ENCODE data around the gene CREB1. TPM values are rescaled to one million over a fixed set of nuclear protein-coding genes. Genes with fewer than 3 reads are reported as not detected.

The CREB1 gene
- polyA plus RNA-seq, 1 of the 3 experiments (the other 2 are of a cell fraction) = 14.5 TPM

DNA sequence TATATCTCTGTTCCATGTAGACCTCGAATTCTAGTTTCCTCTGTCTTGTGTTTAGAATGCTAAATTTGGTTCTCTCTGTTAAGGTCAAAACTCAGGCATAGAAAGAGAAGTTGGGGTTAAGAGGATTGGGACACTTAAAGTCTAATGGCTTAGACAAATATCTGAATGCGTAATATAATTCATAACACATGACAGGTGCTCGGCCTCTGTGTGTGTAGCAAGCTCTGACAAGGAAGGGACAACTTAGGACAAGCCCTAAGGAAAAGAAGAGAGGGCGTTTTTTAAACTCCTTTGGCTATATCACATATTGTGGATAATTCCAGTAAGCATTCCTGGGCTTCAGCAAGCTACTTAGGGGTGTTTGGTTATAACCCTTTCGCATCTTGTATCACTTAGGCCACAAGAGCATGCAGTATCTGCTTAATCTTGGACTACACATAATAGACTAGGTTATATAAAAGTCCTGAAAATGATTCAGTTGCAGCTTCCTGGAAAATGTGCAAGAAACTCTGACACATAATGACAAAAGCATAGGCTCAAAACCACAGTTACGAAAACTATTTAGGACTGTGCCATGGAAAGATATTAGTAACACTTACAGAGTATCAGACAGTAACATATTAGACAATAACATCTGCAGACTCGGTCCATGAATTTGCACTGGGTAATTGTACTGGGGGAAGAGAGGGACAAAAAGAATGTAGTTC, 16.1 kb upstream of the CREB1 start (continued):
- TF ChIP-seq SIN3A (IDR thresholded peaks at IDR 0.05; ENCODE audit: borderline replicate concordance, low read depth, low read length) (0 out of 2 replicates have a peak, but pooled peaks have one; percentile 24), NRF1 (IDR thresholded peaks at IDR 0.05; ENCODE audit: low read depth, low read length) (no peak), POLR2AphosphoS5 (IDR thresholded peaks at IDR 0.05; ENCODE audit: low read depth, low read length) (peak; percentile 73; the same call in 1 of the 2 replicates), EP300 (IDR thresholded peaks at IDR 0.05; ENCODE audit: borderline replicate concordance in 1 of 2, low read depth in 1 of 2, low read length in 1 of 2) (peak; percentile 40 to 98; a peak in 3 of 4 replicates), FOSL2 (IDR thresholded peaks at IDR 0.05; ENCODE audit: borderline replicate concordance, low read depth) (peak; percentile 98), TCF12 (IDR thresholded peaks at IDR 0.05) (peak; percentile 97), MXI1 (IDR thresholded peaks at IDR 0.05; ENCODE audit: low read depth, low read length) (no peak), RAD21 (IDR thresholded peaks at IDR 0.05; ENCODE audit: low read length) (no peak), FOXM1 (IDR thresholded peaks at IDR 0.05; ENCODE audit: low read depth) (peak; percentile 81), RCOR1 (IDR thresholded peaks at IDR 0.05; ENCODE audit: low read length) (no peak), RFX5 (IDR thresholded peaks at IDR 0.05; ENCODE audit: low read length) (no peak), NFIC (IDR thresholded peaks at IDR 0.05; ENCODE audit: borderline replicate concordance) (peak; percentile 94), SMC3 (IDR thresholded peaks at IDR 0.05; ENCODE audit: low read depth, low read length) (no peak), YY1 (IDR thresholded peaks at IDR 0.05; ENCODE audit: low read depth) (no peak; the same call in 1 of the 2 replicates), TEAD4 (IDR thresholded peaks at IDR 0.05; ENCODE audit: borderline replicate concordance, insufficient read depth) (peak; percentile 88)
- TF ChIP-seq, protein P1, sequence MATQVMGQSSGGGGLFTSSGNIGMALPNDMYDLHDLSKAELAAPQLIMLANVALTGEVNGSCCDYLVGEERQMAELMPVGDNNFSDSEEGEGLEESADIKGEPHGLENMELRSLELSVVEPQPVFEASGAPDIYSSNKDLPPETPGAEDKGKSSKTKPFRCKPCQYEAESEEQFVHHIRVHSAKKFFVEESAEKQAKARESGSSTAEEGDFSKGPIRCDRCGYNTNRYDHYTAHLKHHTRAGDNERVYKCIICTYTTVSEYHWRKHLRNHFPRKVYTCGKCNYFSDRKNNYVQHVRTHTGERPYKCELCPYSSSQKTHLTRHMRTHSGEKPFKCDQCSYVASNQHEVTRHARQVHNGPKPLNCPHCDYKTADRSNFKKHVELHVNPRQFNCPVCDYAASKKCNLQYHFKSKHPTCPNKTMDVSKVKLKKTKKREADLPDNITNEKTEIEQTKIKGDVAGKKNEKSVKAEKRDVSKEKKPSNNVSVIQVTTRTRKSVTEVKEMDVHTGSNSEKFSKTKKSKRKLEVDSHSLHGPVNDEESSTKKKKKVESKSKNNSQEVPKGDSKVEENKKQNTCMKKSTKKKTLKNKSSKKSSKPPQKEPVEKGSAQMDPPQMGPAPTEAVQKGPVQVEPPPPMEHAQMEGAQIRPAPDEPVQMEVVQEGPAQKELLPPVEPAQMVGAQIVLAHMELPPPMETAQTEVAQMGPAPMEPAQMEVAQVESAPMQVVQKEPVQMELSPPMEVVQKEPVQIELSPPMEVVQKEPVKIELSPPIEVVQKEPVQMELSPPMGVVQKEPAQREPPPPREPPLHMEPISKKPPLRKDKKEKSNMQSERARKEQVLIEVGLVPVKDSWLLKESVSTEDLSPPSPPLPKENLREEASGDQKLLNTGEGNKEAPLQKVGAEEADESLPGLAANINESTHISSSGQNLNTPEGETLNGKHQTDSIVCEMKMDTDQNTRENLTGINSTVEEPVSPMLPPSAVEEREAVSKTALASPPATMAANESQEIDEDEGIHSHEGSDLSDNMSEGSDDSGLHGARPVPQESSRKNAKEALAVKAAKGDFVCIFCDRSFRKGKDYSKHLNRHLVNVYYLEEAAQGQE (IDR thresholded peaks at IDR 0.05; ENCODE audit: low read depth, low read length) = no peak
- TF ChIP-seq, protein P2, sequence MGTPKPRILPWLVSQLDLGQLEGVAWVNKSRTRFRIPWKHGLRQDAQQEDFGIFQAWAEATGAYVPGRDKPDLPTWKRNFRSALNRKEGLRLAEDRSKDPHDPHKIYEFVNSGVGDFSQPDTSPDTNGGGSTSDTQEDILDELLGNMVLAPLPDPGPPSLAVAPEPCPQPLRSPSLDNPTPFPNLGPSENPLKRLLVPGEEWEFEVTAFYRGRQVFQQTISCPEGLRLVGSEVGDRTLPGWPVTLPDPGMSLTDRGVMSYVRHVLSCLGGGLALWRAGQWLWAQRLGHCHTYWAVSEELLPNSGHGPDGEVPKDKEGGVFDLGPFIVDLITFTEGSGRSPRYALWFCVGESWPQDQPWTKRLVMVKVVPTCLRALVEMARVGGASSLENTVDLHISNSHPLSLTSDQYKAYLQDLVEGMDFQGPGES (IDR thresholded peaks at IDR 0.05; ENCODE audit: low read depth, low read length) = no peak
- TF ChIP-seq, protein P3, sequence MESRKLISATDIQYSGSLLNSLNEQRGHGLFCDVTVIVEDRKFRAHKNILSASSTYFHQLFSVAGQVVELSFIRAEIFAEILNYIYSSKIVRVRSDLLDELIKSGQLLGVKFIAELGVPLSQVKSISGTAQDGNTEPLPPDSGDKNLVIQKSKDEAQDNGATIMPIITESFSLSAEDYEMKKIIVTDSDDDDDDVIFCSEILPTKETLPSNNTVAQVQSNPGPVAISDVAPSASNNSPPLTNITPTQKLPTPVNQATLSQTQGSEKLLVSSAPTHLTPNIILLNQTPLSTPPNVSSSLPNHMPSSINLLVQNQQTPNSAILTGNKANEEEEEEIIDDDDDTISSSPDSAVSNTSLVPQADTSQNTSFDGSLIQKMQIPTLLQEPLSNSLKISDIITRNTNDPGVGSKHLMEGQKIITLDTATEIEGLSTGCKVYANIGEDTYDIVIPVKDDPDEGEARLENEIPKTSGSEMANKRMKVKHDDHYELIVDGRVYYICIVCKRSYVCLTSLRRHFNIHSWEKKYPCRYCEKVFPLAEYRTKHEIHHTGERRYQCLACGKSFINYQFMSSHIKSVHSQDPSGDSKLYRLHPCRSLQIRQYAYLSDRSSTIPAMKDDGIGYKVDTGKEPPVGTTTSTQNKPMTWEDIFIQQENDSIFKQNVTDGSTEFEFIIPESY (IDR thresholded peaks at IDR 0.05; ENCODE audit: borderline replicate concordance, low read depth) = peak; percentile 71; the same call in 1 of the 2 replicates
- TF ChIP-seq, protein P4, sequence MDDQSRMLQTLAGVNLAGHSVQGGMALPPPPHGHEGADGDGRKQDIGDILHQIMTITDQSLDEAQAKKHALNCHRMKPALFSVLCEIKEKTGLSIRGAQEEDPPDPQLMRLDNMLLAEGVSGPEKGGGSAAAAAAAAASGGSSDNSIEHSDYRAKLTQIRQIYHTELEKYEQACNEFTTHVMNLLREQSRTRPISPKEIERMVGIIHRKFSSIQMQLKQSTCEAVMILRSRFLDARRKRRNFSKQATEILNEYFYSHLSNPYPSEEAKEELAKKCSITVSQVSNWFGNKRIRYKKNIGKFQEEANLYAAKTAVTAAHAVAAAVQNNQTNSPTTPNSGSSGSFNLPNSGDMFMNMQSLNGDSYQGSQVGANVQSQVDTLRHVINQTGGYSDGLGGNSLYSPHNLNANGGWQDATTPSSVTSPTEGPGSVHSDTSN (IDR thresholded peaks at IDR 0.05) = peak; percentile 87
- TF ChIP-seq, protein P5, sequence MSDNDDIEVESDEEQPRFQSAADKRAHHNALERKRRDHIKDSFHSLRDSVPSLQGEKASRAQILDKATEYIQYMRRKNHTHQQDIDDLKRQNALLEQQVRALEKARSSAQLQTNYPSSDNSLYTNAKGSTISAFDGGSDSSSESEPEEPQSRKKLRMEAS (IDR thresholded peaks at IDR 0.05; ENCODE audit: low read depth) = 0 out of 2 replicates have a peak, but pooled peaks have one; percentile 19
- TF ChIP-seq, protein P6, sequence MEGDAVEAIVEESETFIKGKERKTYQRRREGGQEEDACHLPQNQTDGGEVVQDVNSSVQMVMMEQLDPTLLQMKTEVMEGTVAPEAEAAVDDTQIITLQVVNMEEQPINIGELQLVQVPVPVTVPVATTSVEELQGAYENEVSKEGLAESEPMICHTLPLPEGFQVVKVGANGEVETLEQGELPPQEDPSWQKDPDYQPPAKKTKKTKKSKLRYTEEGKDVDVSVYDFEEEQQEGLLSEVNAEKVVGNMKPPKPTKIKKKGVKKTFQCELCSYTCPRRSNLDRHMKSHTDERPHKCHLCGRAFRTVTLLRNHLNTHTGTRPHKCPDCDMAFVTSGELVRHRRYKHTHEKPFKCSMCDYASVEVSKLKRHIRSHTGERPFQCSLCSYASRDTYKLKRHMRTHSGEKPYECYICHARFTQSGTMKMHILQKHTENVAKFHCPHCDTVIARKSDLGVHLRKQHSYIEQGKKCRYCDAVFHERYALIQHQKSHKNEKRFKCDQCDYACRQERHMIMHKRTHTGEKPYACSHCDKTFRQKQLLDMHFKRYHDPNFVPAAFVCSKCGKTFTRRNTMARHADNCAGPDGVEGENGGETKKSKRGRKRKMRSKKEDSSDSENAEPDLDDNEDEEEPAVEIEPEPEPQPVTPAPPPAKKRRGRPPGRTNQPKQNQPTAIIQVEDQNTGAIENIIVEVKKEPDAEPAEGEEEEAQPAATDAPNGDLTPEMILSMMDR (IDR thresholded peaks at IDR 0.05) = no peak

All from SK-N-SH (cell line).